Measurements from ENCODE around the gene FAM184B. TPM values are rescaled to one million over a fixed set of nuclear protein-coding genes. Genes with fewer than 3 reads are reported as not detected.

The FAM184B gene
- total and polyA plus RNA-seq, 2 experiments from 2014 or later: 0.06 TPM; not detected in 1

GRCh38 chr4:17761062-17761461 lies 20.4 kb downstream of the FAM184B start:
- no peaks in the 10 kb centered on the region for H3K79me2 ChIP-seq (ENCODE audit: insufficient read depth)
- H3K9me2 ChIP-seq (ENCODE audit: insufficient read depth): no peaks in the 10 kb centered on the region
- no peak for DNase-seq
- no peaks in the 10 kb centered on the region for H3K4me1 ChIP-seq (ENCODE audit: insufficient read depth)
- H3K9ac ChIP-seq: no peak overlapping the region
- no peak overlapping the region for H3K27ac ChIP-seq
- no peak overlapping the region for H3K4me3 ChIP-seq
- in situ Hi-C loops (cut with MboI): no loop called here
- no peak overlapping the region for H2AFZ ChIP-seq
- no peak for TF ChIP-seq EZH2phosphoT487 (IDR thresholded peaks at IDR 0.05; ENCODE audit: insufficient read depth, low read depth)
- TF ChIP-seq EZH2 (IDR thresholded peaks at IDR 0.05; ENCODE audit: insufficient read depth, poor library complexity, severe bottlenecking): no peak
- H3F3A ChIP-seq (ENCODE audit: insufficient read depth): no peaks in the 10 kb centered on the region
- no peak overlapping the region for H3K4me2 ChIP-seq (ENCODE audit: unreplicated experiment)
- H4K20me1 ChIP-seq (ENCODE audit: insufficient read depth): no peaks in the 10 kb centered on the region
- no peaks in the 10 kb centered on the region for H3K36me3 ChIP-seq (ENCODE audit: low read depth)
- peaks cover 11% of the 10 kb centered on the region for H3K27me3 ChIP-seq (replicated peaks; ENCODE audit: insufficient read depth)
- H3K9me3 ChIP-seq (ENCODE audit: low read depth): no peaks in the 10 kb centered on the region
- WGBS, 2 experiments (ENCODE audit: low coverage in 1 of 2, low lambda C conversion rate in 2 of 2, missing lambda C conversion rate in 2 of 2): 0% methylated on average over 1 of the region's 1 CpG

GRCh38 chr4:17760626-17761025 lies 20.8 kb downstream of the FAM184B start:
- in situ Hi-C loops (cut with MboI): no loop called here
- H3K4me2 ChIP-seq (ENCODE audit: unreplicated experiment): no peak overlapping the region
- TF ChIP-seq EZH2phosphoT487 (IDR thresholded peaks at IDR 0.05; ENCODE audit: insufficient read depth, low read depth) (no peak), EZH2 (IDR thresholded peaks at IDR 0.05; ENCODE audit: insufficient read depth, poor library complexity, severe bottlenecking) (no peak)
- no peaks in the 10 kb centered on the region for H3K36me3 ChIP-seq (ENCODE audit: low read depth)
- H3K79me2 ChIP-seq (ENCODE audit: insufficient read depth): no peaks in the 10 kb centered on the region
- no peak for DNase-seq
- no peak overlapping the region for H3K9ac ChIP-seq
- H3K4me1 ChIP-seq (ENCODE audit: insufficient read depth): no peaks in the 10 kb centered on the region
- H3K27me3 ChIP-seq (replicated peaks; ENCODE audit: insufficient read depth): peaks cover 13% of the 10 kb centered on the region
- no peak overlapping the region for H3K27ac ChIP-seq
- H4K20me1 ChIP-seq (ENCODE audit: insufficient read depth): no peaks in the 10 kb centered on the region
- no peaks in the 10 kb centered on the region for H3K9me2 ChIP-seq (ENCODE audit: insufficient read depth)
- H3F3A ChIP-seq (ENCODE audit: insufficient read depth): no peaks in the 10 kb centered on the region
- 39% methylated on average over 6 of the region's 6 CpGs for WGBS, 2 experiments (ENCODE audit: low coverage in 1 of 2, low lambda C conversion rate in 2 of 2, missing lambda C conversion rate in 2 of 2)
- no peak overlapping the region for H2AFZ ChIP-seq
- no peak overlapping the region for H3K4me3 ChIP-seq
- no peaks in the 10 kb centered on the region for H3K9me3 ChIP-seq (ENCODE audit: low read depth)

- in situ Hi-C loops (cut with MboI): no loop called here
Measured at GRCh38 chr4:17758485-17758884, 22.9 kb downstream of the FAM184B start.

GRCh38 chr4:17757621-17758020 lies 23.8 kb downstream of the FAM184B start:
- no peaks in the 10 kb centered on the region for H4K20me1 ChIP-seq (ENCODE audit: insufficient read depth)
- no peak for DNase-seq
- H3F3A ChIP-seq (ENCODE audit: insufficient read depth): no peaks in the 10 kb centered on the region
- no peaks in the 10 kb centered on the region for H3K4me1 ChIP-seq (ENCODE audit: insufficient read depth)
- WGBS, 2 experiments (ENCODE audit: low coverage in 1 of 2, low lambda C conversion rate in 2 of 2, missing lambda C conversion rate in 2 of 2): 4 to 5% methylated on average over 1 of the region's 1 CpG
- no peaks in the 10 kb centered on the region for H3K79me2 ChIP-seq (ENCODE audit: insufficient read depth)
- peaks cover 13% of the 10 kb centered on the region for H3K27me3 ChIP-seq (replicated peaks; ENCODE audit: insufficient read depth)
- H3K4me2 ChIP-seq (ENCODE audit: unreplicated experiment): no peak overlapping the region
- H3K4me3 ChIP-seq: no peak overlapping the region
- no peak for TF ChIP-seq EZH2 (IDR thresholded peaks at IDR 0.05; ENCODE audit: insufficient read depth, poor library complexity, severe bottlenecking)
- TF ChIP-seq EZH2phosphoT487 (IDR thresholded peaks at IDR 0.05; ENCODE audit: insufficient read depth, low read depth): no peak
- no peaks in the 10 kb centered on the region for H3K9me2 ChIP-seq (ENCODE audit: insufficient read depth)
- H3K9ac ChIP-seq: no peak overlapping the region
- no peak overlapping the region for H3K27ac ChIP-seq
- no peaks in the 10 kb centered on the region for H3K9me3 ChIP-seq (ENCODE audit: low read depth)
- in situ Hi-C loops (cut with MboI): no loop called here
- no peak overlapping the region for H2AFZ ChIP-seq
- no peaks in the 10 kb centered on the region for H3K36me3 ChIP-seq (ENCODE audit: low read depth)

More at GRCh38 chr4:17758485-17758884, 22.9 kb downstream of the FAM184B start:
- Histone ChIP-seq H2AFZ (no peak overlapping the region), H3K27ac (no peak overlapping the region), H3K27me3 (replicated peaks; ENCODE audit: insufficient read depth) (peaks cover 13% of the 10 kb centered on the region), H3K9me2 (ENCODE audit: insufficient read depth) (no peaks in the 10 kb centered on the region), H3K9ac (no peak overlapping the region), H3F3A (ENCODE audit: insufficient read depth) (no peaks in the 10 kb centered on the region), H3K9me3 (ENCODE audit: low read depth) (no peaks in the 10 kb centered on the region), H3K36me3 (ENCODE audit: low read depth) (no peaks in the 10 kb centered on the region), H3K4me1 (ENCODE audit: insufficient read depth) (no peaks in the 10 kb centered on the region), H3K4me2 (ENCODE audit: unreplicated experiment) (no peak overlapping the region), H3K79me2 (ENCODE audit: insufficient read depth) (no peaks in the 10 kb centered on the region), H3K4me3 (no peak overlapping the region), H4K20me1 (ENCODE audit: insufficient read depth) (no peaks in the 10 kb centered on the region)
- WGBS, 2 experiments (ENCODE audit: low coverage in 1 of 2, low lambda C conversion rate in 2 of 2, missing lambda C conversion rate in 2 of 2): 19% methylated on average over 5 of the region's 5 CpGs
- no peak for DNase-seq
- TF ChIP-seq EZH2phosphoT487 (IDR thresholded peaks at IDR 0.05; ENCODE audit: insufficient read depth, low read depth): no peak
- no peak for TF ChIP-seq EZH2 (IDR thresholded peaks at IDR 0.05; ENCODE audit: insufficient read depth, poor library complexity, severe bottlenecking)

- in situ Hi-C loops (cut with MboI): no loop called here
- Histone ChIP-seq H3K36me3 (ENCODE audit: low read depth) (no peaks in the 10 kb centered on the region), H3K79me2 (ENCODE audit: insufficient read depth) (no peaks in the 10 kb centered on the region), H3K4me3 (no peak overlapping the region), H3K9me3 (ENCODE audit: low read depth) (no peaks in the 10 kb centered on the region), H3K9me2 (ENCODE audit: insufficient read depth) (no peaks in the 10 kb centered on the region), H3K27ac (no peak overlapping the region), H3K4me1 (ENCODE audit: insufficient read depth) (no peaks in the 10 kb centered on the region), H3F3A (ENCODE audit: insufficient read depth) (no peaks in the 10 kb centered on the region), H3K27me3 (replicated peaks; ENCODE audit: insufficient read depth) (peaks cover 21% of the 10 kb centered on the region), H3K9ac (no peak overlapping the region), H4K20me1 (ENCODE audit: insufficient read depth) (no peaks in the 10 kb centered on the region), H2AFZ (no peak overlapping the region), H3K4me2 (ENCODE audit: unreplicated experiment) (no peak overlapping the region)
- no peak for DNase-seq
- TF ChIP-seq EZH2phosphoT487 (IDR thresholded peaks at IDR 0.05; ENCODE audit: insufficient read depth, low read depth) (no peak), EZH2 (IDR thresholded peaks at IDR 0.05; ENCODE audit: insufficient read depth, poor library complexity, severe bottlenecking) (no peak)
- WGBS, 2 experiments (ENCODE audit: low coverage in 1 of 2, low lambda C conversion rate in 2 of 2, missing lambda C conversion rate in 2 of 2): 49 to 76% methylated on average over 2 of the region's 2 CpGs
Measured at GRCh38 chr4:17753646-17754045, 27.8 kb downstream of the FAM184B start.

Data from GM23248 (cell line).